Measurements from ENCODE around the gene A2M. TPM values are rescaled to one million over a fixed set of nuclear protein-coding genes. Genes with fewer than 3 reads are reported as not detected.

Gene A2M
- polyA plus RNA-seq, 1 donor, result 74.4 TPM

DNA sequence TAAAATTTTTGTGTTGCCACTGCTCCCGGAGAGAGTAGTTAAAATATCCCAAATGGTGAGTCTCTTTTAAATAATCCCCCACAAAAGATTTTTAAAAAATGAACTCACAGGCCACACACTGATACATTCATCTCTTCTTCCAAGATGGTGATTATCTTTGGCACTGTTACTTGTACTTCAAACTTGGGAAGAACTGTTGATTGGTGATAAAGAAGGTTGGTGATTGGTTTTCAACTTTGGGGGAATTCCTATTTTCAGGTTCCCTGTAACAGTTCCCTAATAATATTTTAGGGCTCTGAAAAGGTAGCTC lies 6.6 kb downstream of the A2M start:
- H3K27ac ChIP-seq (ENCODE audit: low read length), result no peak overlapping the region
- no peak for DNase-seq
- H3K4me1 ChIP-seq (ENCODE audit: control insufficient read depth, insufficient read depth, low read length), result no peaks in the 10 kb centered on the region
- H3K36me3 ChIP-seq (ENCODE audit: control insufficient read depth, insufficient read depth, low read length), result peaks cover 5% of the 10 kb centered on the region
- H3K9me3 ChIP-seq (ENCODE audit: control insufficient read depth, low read depth, low read length), result no peaks in the 10 kb centered on the region
- H3K4me3 ChIP-seq (ENCODE audit: low read length), result no peak overlapping the region
- no peaks in the 10 kb centered on the region for H3K27me3 ChIP-seq (ENCODE audit: control insufficient read depth, insufficient read depth, low read length)
- no CpG with 5 or more reads among the region's 1 CpG for WGBS (ENCODE audit: insufficient coverage, low lambda C conversion rate)

DNA sequence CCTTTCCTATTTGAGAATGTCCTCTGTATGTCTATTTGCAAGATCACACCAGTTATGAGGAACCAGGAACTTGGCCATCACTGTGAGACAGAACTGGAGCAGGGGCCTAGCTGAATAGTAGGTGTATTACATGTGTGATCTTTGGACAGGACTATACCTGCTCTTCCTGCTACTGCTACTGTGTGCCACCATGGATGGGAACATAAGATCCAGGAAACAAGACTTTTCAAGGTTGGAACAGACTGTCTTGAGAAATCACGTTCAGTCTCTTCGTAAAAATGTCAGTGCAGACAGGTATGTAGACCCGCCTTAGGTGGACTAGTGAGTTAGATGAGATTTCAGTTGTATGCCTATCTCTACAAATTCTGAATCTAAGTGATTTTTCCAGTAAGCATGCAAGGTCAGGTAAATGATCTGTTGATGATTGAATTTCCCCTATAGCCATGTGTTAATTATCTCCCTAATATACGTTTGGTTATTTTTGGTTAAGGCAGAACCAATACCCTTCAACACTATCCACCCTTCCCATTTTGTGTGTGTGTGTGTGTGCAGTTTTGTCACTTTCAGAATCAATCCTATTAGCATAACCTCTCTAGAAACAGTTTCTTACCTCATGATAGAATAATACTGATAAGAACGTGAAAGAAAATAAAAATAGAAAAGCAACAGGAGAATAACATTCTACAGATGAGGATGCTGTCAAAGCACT lies 7.1 kb downstream of the A2M start:
- no peak for DNase-seq
- Histone ChIP-seq H3K9me3 (ENCODE audit: control insufficient read depth, low read depth, low read length) (no peaks in the 10 kb centered on the region), H3K27me3 (ENCODE audit: control insufficient read depth, insufficient read depth, low read length) (no peaks in the 10 kb centered on the region), H3K4me1 (ENCODE audit: control insufficient read depth, insufficient read depth, low read length) (no peaks in the 10 kb centered on the region), H3K27ac (ENCODE audit: low read length) (no peak overlapping the region), H3K36me3 (ENCODE audit: control insufficient read depth, insufficient read depth, low read length) (peaks cover 5% of the 10 kb centered on the region), H3K4me3 (ENCODE audit: low read length) (no peak overlapping the region)
- no CpG with 5 or more reads among the region's 5 CpGs for WGBS (ENCODE audit: insufficient coverage, low lambda C conversion rate)

DNA sequence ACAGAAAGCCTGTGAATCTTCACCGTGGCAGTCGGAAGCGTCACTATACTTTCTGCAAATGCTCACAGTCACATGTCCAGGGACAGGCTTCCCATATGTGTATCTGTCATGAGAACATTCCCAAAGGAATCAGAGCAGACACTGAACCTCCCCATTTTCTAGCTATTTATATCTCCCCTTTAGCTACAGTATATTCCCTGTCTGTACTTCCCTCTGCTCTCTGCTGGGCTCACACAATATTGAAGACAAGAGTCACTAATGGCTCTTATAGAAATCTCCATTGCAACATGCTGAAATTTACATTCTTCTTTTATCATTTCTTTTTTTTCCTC lies 8.2 kb downstream of the A2M start:
- H3K27me3 ChIP-seq (ENCODE audit: control insufficient read depth, insufficient read depth, low read length), result no peaks in the 10 kb centered on the region
- H3K4me3 ChIP-seq (ENCODE audit: low read length), result no peak overlapping the region
- H3K27ac ChIP-seq (ENCODE audit: low read length), result no peak overlapping the region
- no CpG with 5 or more reads among the region's 3 CpGs for WGBS (ENCODE audit: insufficient coverage, low lambda C conversion rate)
- no peak for DNase-seq
- no peaks in the 10 kb centered on the region for H3K9me3 ChIP-seq (ENCODE audit: control insufficient read depth, low read depth, low read length)
- H3K36me3 ChIP-seq (ENCODE audit: control insufficient read depth, insufficient read depth, low read length), result peaks cover 5% of the 10 kb centered on the region
- H3K4me1 ChIP-seq (ENCODE audit: control insufficient read depth, insufficient read depth, low read length), result no peaks in the 10 kb centered on the region

DNA sequence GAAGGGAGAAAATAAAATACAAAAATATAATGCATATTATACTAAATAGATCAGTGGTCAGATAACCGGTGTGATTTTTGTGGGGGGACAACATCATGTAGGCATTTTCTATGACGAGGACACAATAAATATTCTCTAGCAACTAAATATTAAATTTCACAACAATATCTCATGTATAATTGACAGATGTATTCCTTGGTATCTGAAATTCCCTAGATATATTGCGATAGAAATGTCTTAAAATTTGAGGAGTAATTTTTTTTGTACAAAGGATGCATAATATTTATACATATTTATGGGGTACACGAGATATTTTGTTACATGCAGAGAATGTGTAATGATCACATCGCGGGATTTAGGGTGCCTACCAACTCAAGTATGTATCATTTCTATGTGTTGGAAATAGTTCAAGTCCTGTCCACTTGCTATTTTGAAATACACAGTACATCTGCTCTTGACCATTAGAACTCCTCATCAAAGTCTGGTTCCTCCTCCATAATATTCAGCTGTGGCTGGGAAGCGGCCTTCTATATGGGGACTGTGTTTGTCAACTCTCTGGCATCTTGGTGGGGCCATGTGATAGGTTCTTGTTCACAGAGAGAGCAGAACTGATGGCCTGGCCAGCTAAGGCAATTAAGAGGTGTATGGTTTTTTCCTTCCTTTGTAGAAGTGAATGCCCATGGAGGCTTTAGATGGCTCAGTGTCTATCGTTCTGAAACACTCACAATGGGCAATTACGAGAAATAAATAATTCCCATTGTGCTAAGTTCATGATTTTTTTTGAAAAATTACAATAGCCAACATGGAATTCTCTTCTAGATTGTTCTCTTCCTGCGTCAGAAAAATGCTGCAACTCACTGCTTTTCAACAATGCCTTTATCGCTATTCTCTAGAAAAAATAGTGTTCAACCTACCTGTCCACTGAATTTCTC lies 8.8 kb downstream of the A2M start:
- H3K27ac ChIP-seq (ENCODE audit: low read length), result no peak overlapping the region
- H3K36me3 ChIP-seq (ENCODE audit: control insufficient read depth, insufficient read depth, low read length), result peaks cover 2% of the 10 kb centered on the region
- no peaks in the 10 kb centered on the region for H3K27me3 ChIP-seq (ENCODE audit: control insufficient read depth, insufficient read depth, low read length)
- no peaks in the 10 kb centered on the region for H3K9me3 ChIP-seq (ENCODE audit: control insufficient read depth, low read depth, low read length)
- 91% methylated on average over 5 of the region's 11 CpGs for WGBS (ENCODE audit: insufficient coverage, low lambda C conversion rate)
- no peak for DNase-seq
- no peak overlapping the region for H3K4me3 ChIP-seq (ENCODE audit: low read length)
- H3K4me1 ChIP-seq (ENCODE audit: control insufficient read depth, insufficient read depth, low read length), result no peaks in the 10 kb centered on the region

- H3K4me1 ChIP-seq (ENCODE audit: control insufficient read depth, insufficient read depth, low read length), result no peaks in the 10 kb centered on the region
- DNase-seq, result no peak
- H3K27ac ChIP-seq (ENCODE audit: low read length), result no peak overlapping the region
- WGBS (ENCODE audit: insufficient coverage, low lambda C conversion rate), result no CpG with 5 or more reads among the region's 1 CpG
- no peaks in the 10 kb centered on the region for H3K9me3 ChIP-seq (ENCODE audit: control insufficient read depth, low read depth, low read length)
- H3K36me3 ChIP-seq (ENCODE audit: control insufficient read depth, insufficient read depth, low read length), result peaks cover 2% of the 10 kb centered on the region
- H3K4me3 ChIP-seq (ENCODE audit: low read length), result no peak overlapping the region
- H3K27me3 ChIP-seq (ENCODE audit: control insufficient read depth, insufficient read depth, low read length), result no peaks in the 10 kb centered on the region
Observed at GRCh38 chr12:9106067-9106466, 9.7 kb downstream of the A2M start.

DNA sequence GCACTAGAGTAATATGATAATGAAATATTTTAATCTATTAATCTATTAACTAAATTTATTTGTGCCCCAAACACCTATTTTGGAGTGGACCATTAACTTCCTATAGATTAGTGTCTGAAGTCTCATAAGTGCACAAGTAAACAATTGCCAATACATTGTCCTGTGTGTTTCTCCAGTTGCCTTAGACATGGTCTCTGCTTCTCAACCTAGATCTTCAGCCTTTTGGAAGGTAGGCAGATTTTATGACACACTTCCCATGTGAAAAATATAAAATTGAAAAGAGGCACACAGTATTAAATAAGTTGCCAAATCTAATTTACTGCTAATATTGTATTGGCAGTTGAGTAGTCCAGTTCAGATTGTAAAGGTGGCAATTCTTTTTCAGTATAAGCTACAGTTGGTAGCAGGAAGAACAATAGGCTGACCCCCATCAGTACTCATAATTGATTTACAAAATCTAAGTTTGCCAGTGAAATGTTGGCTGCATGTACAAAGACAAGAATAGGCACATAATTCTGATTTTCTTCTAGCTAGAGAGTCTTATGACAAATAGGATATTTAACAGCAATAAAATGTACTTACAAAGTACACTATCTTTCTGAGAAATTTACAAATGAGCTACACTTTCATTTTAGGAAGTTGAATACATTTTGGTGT lies 10.8 kb downstream of the A2M start:
- no peak overlapping the region for H3K4me3 ChIP-seq (ENCODE audit: low read length)
- no peak for DNase-seq
- H3K27ac ChIP-seq (ENCODE audit: low read length), result no peak overlapping the region
- no peaks in the 10 kb centered on the region for H3K4me1 ChIP-seq (ENCODE audit: control insufficient read depth, insufficient read depth, low read length)
- H3K9me3 ChIP-seq (ENCODE audit: control insufficient read depth, low read depth, low read length), result no peaks in the 10 kb centered on the region
- peaks cover 2% of the 10 kb centered on the region for H3K36me3 ChIP-seq (ENCODE audit: control insufficient read depth, insufficient read depth, low read length)
- no peaks in the 10 kb centered on the region for H3K27me3 ChIP-seq (ENCODE audit: control insufficient read depth, insufficient read depth, low read length)

GRCh38 chr12:9104087-9104486 lies 11.6 kb downstream of the A2M start:
- peaks cover 2% of the 10 kb centered on the region for H3K36me3 ChIP-seq (ENCODE audit: control insufficient read depth, insufficient read depth, low read length)
- no peak for DNase-seq
- H3K4me3 ChIP-seq (ENCODE audit: low read length), result no peak overlapping the region
- H3K27me3 ChIP-seq (ENCODE audit: control insufficient read depth, insufficient read depth, low read length), result no peaks in the 10 kb centered on the region
- WGBS (ENCODE audit: insufficient coverage, low lambda C conversion rate), result 75% methylated on average over 2 of the region's 4 CpGs
- no peaks in the 10 kb centered on the region for H3K9me3 ChIP-seq (ENCODE audit: control insufficient read depth, low read depth, low read length)
- no peak overlapping the region for H3K27ac ChIP-seq (ENCODE audit: low read length)
- no peaks in the 10 kb centered on the region for H3K4me1 ChIP-seq (ENCODE audit: control insufficient read depth, insufficient read depth, low read length)

DNA sequence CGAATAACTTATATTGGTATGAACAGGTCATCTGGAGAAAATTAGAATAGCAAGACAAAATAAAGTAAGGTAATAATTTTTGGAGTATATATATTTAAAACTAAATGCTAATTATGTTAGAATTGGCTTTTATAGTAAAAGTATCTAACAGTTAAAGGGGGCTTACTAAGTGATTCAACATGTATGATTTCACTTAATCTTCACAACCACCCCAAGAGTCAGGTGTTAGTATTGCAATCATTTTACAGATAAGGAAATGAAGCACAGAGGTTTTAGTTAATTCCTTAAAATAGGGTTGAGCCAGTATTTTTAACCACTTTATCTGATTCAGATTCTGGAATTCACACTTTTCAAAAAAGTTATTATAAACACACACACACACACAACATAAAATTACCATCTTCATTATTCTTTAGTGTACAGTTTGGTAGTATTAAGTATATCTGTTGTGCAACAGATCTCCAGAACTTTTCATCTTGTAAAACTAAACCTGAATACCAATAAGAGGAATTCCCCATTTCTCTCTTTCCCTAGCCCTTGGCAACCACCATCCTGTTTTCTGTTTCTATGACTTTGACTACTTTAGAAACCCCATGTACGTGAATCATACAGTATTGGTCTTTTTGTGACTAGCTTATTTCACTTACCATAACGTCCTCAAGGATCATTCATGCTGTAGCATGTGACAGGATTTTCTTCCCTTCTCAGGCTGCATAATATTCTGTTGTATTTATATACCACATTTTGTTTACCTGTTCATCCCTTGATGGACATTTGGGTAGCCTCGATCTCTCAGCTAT lies 12.5 kb downstream of the A2M start:
- no peaks in the 10 kb centered on the region for H3K27me3 ChIP-seq (ENCODE audit: control insufficient read depth, insufficient read depth, low read length)
- 92% methylated on average over 2 of the region's 4 CpGs for WGBS (ENCODE audit: insufficient coverage, low lambda C conversion rate)
- peaks cover 2% of the 10 kb centered on the region for H3K36me3 ChIP-seq (ENCODE audit: control insufficient read depth, insufficient read depth, low read length)
- DNase-seq, result no peak
- no peaks in the 10 kb centered on the region for H3K9me3 ChIP-seq (ENCODE audit: control insufficient read depth, low read depth, low read length)
- H3K27ac ChIP-seq (ENCODE audit: low read length), result no peak overlapping the region
- no peak overlapping the region for H3K4me3 ChIP-seq (ENCODE audit: low read length)
- H3K4me1 ChIP-seq (ENCODE audit: control insufficient read depth, insufficient read depth, low read length), result no peaks in the 10 kb centered on the region

- WGBS (ENCODE audit: insufficient coverage, low lambda C conversion rate), result 57% methylated on average over 3 of the region's 8 CpGs
- no peak overlapping the region for H3K4me3 ChIP-seq (ENCODE audit: low read length)
Observed at GRCh38 chr12:9101018-9101687, 14.6 kb downstream of the A2M start.

More at GRCh38 chr12:9101018-9101687, 14.6 kb downstream of the A2M start:
- Histone ChIP-seq H3K27me3 (ENCODE audit: control insufficient read depth, insufficient read depth, low read length) (no peaks in the 10 kb centered on the region), H3K9me3 (ENCODE audit: control insufficient read depth, low read depth, low read length) (no peaks in the 10 kb centered on the region), H3K27ac (ENCODE audit: low read length) (no peak overlapping the region), H3K36me3 (ENCODE audit: control insufficient read depth, insufficient read depth, low read length) (no peaks in the 10 kb centered on the region), H3K4me1 (ENCODE audit: control insufficient read depth, insufficient read depth, low read length) (no peaks in the 10 kb centered on the region)
- DNase-seq, result no peak
